ENCODE results near the gene CCDC192.

DNA sequence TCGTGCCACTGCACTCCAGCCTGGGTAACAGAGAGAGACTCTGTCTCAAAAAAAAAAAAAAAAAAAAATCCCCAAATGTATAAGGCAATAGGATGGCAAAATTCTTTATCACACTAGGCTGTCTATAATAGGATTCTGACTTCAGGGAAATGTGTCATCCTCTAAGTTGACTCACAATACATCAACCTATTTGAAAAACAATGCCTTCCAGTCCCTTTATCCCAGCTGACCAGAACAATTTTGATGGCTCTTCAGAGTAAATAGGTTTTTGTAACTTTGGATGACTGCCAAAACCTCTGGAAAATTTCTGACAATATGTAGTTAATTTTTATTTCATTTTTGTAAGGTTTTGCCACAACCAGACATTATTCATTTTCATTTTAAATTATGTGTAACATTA, 184.1 kb downstream of the CCDC192 start:
- TF ChIP-seq CTCF (IDR thresholded peaks at IDR 0.05; ENCODE audit: insufficient read depth, low read length, poor library complexity, severe bottlenecking) = no peak
- no peak for TF ChIP-seq EZH2phosphoT487 (conservative IDR thresholded peaks at IDR 0.05; ENCODE audit: low read length)

Measured in SU-DHL-6 (cell line).